ENCODE data around the gene EHD3.

The EHD3 gene

DNA sequence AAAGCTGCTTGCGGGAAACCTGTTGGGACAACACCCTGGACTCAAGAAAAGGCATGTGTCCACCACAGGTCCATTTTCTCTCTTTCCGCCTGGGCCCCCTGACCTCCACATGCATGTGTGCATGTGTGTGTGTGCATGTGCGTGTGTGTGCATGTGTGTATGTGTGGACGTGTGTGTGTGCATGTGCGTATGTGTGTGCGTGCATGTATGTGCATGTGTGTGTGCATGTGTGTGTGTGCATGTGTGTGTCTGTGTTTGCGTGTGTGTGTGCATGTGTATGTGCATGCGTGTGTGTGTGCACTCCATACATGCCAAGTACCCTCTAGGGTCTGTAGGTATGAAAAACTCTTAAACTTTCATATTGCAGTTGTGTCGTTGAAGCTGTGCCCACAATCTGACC is 33.0 kb upstream of the EHD3 start:
- DNase-seq (ENCODE audit: low read depth, low spot score) = no peak

DNA sequence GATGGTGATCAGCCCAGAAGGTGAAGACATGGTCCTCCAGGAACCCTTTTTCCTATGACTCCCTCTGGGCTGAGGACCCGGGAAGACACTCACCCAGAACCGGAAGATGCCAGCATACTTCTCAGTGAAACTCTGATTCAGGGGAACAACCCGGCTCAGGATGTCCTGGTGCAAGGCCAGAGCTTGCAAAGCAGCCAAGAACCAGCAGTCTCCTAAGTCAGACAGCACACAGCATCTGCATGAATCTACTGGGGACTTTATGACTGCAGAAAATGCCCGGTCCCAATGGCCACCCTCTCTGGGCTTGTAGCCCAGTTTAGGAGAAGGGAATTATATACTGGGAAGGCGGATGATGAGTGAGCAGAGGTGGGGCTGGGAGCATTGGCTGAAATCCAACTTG is 31.9 kb upstream of the EHD3 start:
- DNase-seq (ENCODE audit: low read depth, low spot score) = no peak
- H3K4me3 ChIP-seq (ENCODE audit: low read depth, low read length) = no peak overlapping the region
- no peak for TF ChIP-seq CTCF (IDR thresholded peaks at IDR 0.05; ENCODE audit: low read depth, low read length)
- in situ Hi-C loops (cut with HindIII; ENCODE audit: low sequenced_read_pairs) = no loop called here

More for the DNA sequence above, 33.0 kb upstream of the EHD3 start:
- no peak overlapping the region for H3K4me3 ChIP-seq (ENCODE audit: low read depth, low read length)
- TF ChIP-seq CTCF (IDR thresholded peaks at IDR 0.05; ENCODE audit: low read depth, low read length) = no peak
- in situ Hi-C loops (cut with HindIII; ENCODE audit: low sequenced_read_pairs) = no loop called here

DNA sequence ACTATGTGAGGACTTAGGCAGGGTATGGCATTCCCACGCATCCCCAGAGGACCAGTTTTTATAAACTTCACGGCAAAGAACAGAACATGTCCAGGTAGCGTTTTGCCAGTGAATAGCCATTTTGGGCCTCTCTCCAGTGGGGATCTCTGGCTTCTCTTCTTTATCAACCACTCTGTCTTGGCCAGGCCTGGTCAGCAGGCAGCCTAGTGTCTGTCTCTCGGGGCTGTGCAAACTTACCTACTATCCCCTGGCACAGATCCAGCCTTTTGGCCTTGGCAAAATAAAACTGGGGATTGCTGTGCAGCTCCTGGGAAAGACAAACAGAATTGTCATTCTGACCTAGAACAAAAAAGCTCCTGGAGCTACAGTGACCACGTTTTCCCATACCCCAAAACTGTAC is 31.1 kb upstream of the EHD3 start:
- DNase-seq (ENCODE audit: low read depth, low spot score) = no peak
- no peak overlapping the region for H3K4me3 ChIP-seq (ENCODE audit: low read depth, low read length)
- no peak for TF ChIP-seq CTCF (IDR thresholded peaks at IDR 0.05; ENCODE audit: low read depth, low read length)
- in situ Hi-C loops (cut with HindIII; ENCODE audit: low sequenced_read_pairs) = no loop called here

DNA sequence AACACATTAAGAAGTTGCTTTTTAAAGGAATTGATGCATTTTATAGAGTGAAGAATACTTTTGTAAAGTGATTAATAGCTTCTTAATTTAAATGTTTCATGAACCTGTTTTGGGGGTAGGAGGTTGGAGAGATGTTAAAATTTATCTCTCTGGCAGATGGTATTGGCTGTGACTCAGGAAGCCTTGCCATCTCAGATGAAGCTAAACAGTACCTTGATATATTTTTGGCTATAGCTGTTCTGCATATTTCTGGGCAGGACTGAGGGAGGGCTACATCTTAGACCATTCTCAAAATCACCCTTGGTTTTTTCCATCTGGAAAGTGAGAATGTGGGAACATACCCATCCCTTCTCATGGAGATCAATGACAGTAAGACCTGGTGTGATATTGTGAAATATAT is 30.0 kb upstream of the EHD3 start:
- H3K4me3 ChIP-seq (ENCODE audit: low read depth, low read length) = no peak overlapping the region
- no peak for TF ChIP-seq CTCF (IDR thresholded peaks at IDR 0.05; ENCODE audit: low read depth, low read length)
- in situ Hi-C loops (cut with HindIII; ENCODE audit: low sequenced_read_pairs) = no loop called here
- DNase-seq (ENCODE audit: low read depth, low spot score) = no peak

- in situ Hi-C loops (cut with HindIII; ENCODE audit: low sequenced_read_pairs) = no loop called here
- DNase-seq (ENCODE audit: low read depth, low spot score) = no peak
- no peak overlapping the region for H3K4me3 ChIP-seq (ENCODE audit: low read depth, low read length)
- no peak for TF ChIP-seq CTCF (IDR thresholded peaks at IDR 0.05; ENCODE audit: low read depth, low read length)
These were observed 29.2 kb upstream of the EHD3 start for GRCh38 chr2:31204783-31205182.

- DNase-seq (ENCODE audit: low read depth, low spot score) = no peak
- TF ChIP-seq CTCF (IDR thresholded peaks at IDR 0.05; ENCODE audit: low read depth, low read length) = no peak
- H3K4me3 ChIP-seq (ENCODE audit: low read depth, low read length) = no peak overlapping the region
- in situ Hi-C loops (cut with HindIII; ENCODE audit: low sequenced_read_pairs) = no loop called here
These were observed 28.8 kb upstream of the EHD3 start for GRCh38 chr2:31205186-31205585.

DNA sequence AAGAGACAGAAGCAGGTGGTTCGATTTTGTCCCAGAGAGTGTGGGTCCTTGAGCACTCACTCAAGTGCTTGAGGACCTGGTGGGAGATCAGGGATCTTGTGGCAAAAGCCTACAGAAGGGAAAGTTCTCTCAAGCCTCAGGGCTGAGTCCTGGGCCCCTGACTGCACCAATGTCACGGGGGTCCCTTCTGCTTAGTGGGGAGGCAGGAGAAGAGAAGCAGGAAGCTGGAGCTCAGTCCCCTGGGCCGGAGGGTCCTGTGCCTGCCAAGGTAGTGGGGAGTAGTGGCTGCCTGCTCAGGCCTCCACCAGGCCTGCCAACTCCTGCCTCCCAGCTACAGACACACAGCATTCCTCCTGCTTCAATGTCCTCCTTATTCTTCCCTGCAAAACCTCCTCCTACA is 28.3 kb upstream of the EHD3 start:
- in situ Hi-C loops (cut with HindIII; ENCODE audit: low sequenced_read_pairs) = no loop called here

More for the DNA sequence above, 28.3 kb upstream of the EHD3 start:
- TF ChIP-seq CTCF (IDR thresholded peaks at IDR 0.05; ENCODE audit: low read depth, low read length) = no peak
- H3K4me3 ChIP-seq (ENCODE audit: low read depth, low read length) = no peak overlapping the region
- DNase-seq (ENCODE audit: low read depth, low spot score) = no peak

All from astrocyte of the spinal cord (primary cell).